Kidney (tissue), 14 donors: ENCODE data around the gene C2orf92. TPM values are rescaled to one million over a fixed set of nuclear protein-coding genes. Genes with fewer than 3 reads are reported as not detected.

Experiments
- DNase-seq, 5 donors: peaks; one replicate each; pipeline ENCODE4 v3.0.0-alpha.2; 2013 to 2020
- FAIRE-seq: peaks from 2 replicates; lab custom pipeline; 2012; peaks lifted over from hg19 to GRCh38; lab: Jason Lieb, UNC
- H3K27ac ChIP-seq, 2 donors: one replicate each; pipeline ENCODE4 v1.7.0; 2013; ENCODE audit warnings: low read depth in 2 of 2, low read length in 2 of 2, inconsistent platforms in 1 of 2
- H3K27me3 ChIP-seq: one replicate; pipeline ENCODE4 v1.7.1; 2013; ENCODE audit warnings: low read length, inconsistent platforms; ENCODE audit not compliant: control insufficient read depth, insufficient read depth
- H3K36me3 ChIP-seq, 3 donors: one replicate each; pipeline versions ENCODE4 v1.7.0 to v1.7.1; 2013; ENCODE audit warnings: low read length in 3 of 3, control low read depth in 1 of 3, inconsistent platforms in 1 of 3; ENCODE audit not compliant: insufficient read depth in 3 of 3, control insufficient read depth in 2 of 3
- H3K4me1 ChIP-seq, 3 donors: one replicate each; pipeline versions ENCODE4 v1.7.0 to v1.7.1; 2013; ENCODE audit warnings: low read length in 3 of 3, inconsistent platforms in 1 of 3, low read depth in 1 of 3; ENCODE audit not compliant: control insufficient read depth in 2 of 3, insufficient read depth in 2 of 3
- H3K4me3 ChIP-seq, 3 donors: one replicate each; pipeline versions ENCODE4 v1.7.0 to v1.8.1; 2013; ENCODE audit warnings: low read length in 3 of 3, control low read depth in 1 of 3, inconsistent platforms in 1 of 3
- H3K9ac ChIP-seq, 3 donors: one replicate each; pipeline versions ENCODE4 v1.7.0 to v1.7.1; 2013; ENCODE audit warnings: low read length in 3 of 3, control low read depth in 1 of 3, inconsistent platforms in 1 of 3
- H3K9me3 ChIP-seq, 3 donors: one replicate each; pipeline versions ENCODE4 v1.7.0 to v1.7.1; 2013; ENCODE audit warnings: low read length in 3 of 3, control low read depth in 1 of 3, inconsistent platforms in 1 of 3; ENCODE audit not compliant: control insufficient read depth in 2 of 3, insufficient read depth in 1 of 3
- CTCF ChIP-seq: IDR thresholded peaks from 3 replicates; pipeline ENCODE4 v1.5.1; 2012; ENCODE audit warnings: mild to moderate bottlenecking, moderate library complexity, borderline replicate concordance; ENCODE audit not compliant: insufficient read depth; ENCODE audit errors: extremely low read depth
- intact Hi-C: fragments of 100-400 bp; cut with DNase I; formaldehyde crosslinking; loops from one replicate; pipeline ENCODE4 v1.11.1; 2022
- polyA plus RNA-seq: library from polyadenylated mRNA; stranded (reverse); fragments of 350-450 nt; fragmentation: Illumina TruSeq; extraction: RNeasy Lipid Tissue Mini Kit (QIAGEN cat#74804); gene quantifications from one replicate; pipeline ENCODE4 v1.2.3, GENCODE V29; 2014; ENCODE audit warnings: low read depth, low replicate concordance; ENCODE audit not compliant: insufficient read depth
- total RNA-seq: library from RNA; stranded (reverse); fragmentation: NEBNext Ultra II Directional; extraction: Animal tissue kit (Norgen Biotek cat#: 25700); gene quantifications from one replicate; pipeline ENCODE4 v1.2.1, GENCODE V29; 2021
- donor health status: control.
- donor health status: control.
- donor health status: control.
- donor health status: control.
- donor health status: control.
- donor health status: DM: yes; HTN: yes; CAD: no.
- donor health status: Normal renal cell carcinoma (clear cell type).

Gene C2orf92
- total and polyA plus RNA-seq, 2 donors from 2014 or later, result 3.3 to 7.3 TPM

- Histone ChIP-seq H3K4me3 (no peak overlapping the region), H3K9ac (no peak overlapping the region), H3K36me3 (no peaks in the 10 kb centered on the region), H3K4me1 (peaks cover 0 to 4% (median 0%) of the 10 kb centered on the region in 3 donors), H3K9me3 (no peaks in the 10 kb centered on the region), H3K27ac (no peak overlapping the region), H3K27me3 (no peaks in the 10 kb centered on the region)
- intact Hi-C loops, result no loop called here
- TF ChIP-seq CTCF, result no peak
- FAIRE-seq (no peak), DNase-seq (no peak)
Measured at GRCh38 chr2:97743913-97744312, 74.4 kb downstream of the C2orf92 start.

- no peak for FAIRE-seq
- Histone ChIP-seq H3K4me1 (peaks cover 0 to 4% (median 0%) of the 10 kb centered on the region in 3 donors), H3K4me3 (no peak overlapping the region), H3K36me3 (no peaks in the 10 kb centered on the region), H3K27me3 (no peaks in the 10 kb centered on the region), H3K9me3 (no peaks in the 10 kb centered on the region), H3K27ac (no peak overlapping the region), H3K9ac (no peak overlapping the region)
- DNase-seq, result peak in 3 of 5 donors; percentile 25 to 43 (median 26)
- intact Hi-C loops, result no loop called here
- TF ChIP-seq CTCF, result no peak
Measured at GRCh38 chr2:97745474-97746174, 76.1 kb downstream of the C2orf92 start.

- DNase-seq (no peak), FAIRE-seq (no peak)
- H3K4me1 ChIP-seq, result peaks cover 0 to 4% (median 0%) of the 10 kb centered on the region in 3 donors
- no peak overlapping the region for H3K4me3 ChIP-seq
- intact Hi-C loops, result no loop called here
- H3K36me3 ChIP-seq, result no peaks in the 10 kb centered on the region
- H3K9me3 ChIP-seq, result no peaks in the 10 kb centered on the region
- H3K27me3 ChIP-seq, result no peaks in the 10 kb centered on the region
- H3K27ac ChIP-seq, result no peak overlapping the region
- TF ChIP-seq CTCF, result no peak
- H3K9ac ChIP-seq, result no peak overlapping the region
Measured at GRCh38 chr2:97747285-97747684, 77.8 kb downstream of the C2orf92 start.
